ENCODE data around the gene SOX8. TPM values are rescaled to one million over a fixed set of nuclear protein-coding genes. Genes with fewer than 3 reads are reported as not detected.

Gene SOX8
- total RNA-seq, 1 experiment from 2014 or later: 5.2 TPM

DNA sequence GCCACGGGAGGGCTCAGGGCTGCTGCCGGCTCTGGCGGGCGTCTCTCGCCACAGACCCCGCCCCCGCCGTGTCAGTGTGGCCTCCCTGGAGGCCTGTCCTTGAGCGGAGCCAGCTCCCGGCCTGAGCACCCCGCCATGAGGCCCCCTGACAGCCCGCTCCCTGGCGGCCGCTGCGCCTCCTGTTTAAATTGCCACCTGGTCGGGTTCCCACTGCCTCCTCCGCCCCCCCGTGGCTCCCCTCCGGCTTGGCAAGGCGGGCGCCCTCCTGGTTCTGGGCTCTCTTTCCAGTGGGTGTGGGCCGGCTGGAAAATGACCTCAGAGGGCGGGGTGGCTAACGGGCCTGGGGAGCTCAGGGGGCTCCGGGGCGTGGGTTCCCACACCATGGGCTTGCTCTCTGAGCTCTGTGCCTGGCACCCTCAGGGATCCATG is 48.9 kb downstream of the SOX8 start:
- no peak for TF ChIP-seq CBX3 (IDR thresholded peaks at IDR 0.05; ENCODE audit: low read depth)
- TF ChIP-seq, protein P1, sequence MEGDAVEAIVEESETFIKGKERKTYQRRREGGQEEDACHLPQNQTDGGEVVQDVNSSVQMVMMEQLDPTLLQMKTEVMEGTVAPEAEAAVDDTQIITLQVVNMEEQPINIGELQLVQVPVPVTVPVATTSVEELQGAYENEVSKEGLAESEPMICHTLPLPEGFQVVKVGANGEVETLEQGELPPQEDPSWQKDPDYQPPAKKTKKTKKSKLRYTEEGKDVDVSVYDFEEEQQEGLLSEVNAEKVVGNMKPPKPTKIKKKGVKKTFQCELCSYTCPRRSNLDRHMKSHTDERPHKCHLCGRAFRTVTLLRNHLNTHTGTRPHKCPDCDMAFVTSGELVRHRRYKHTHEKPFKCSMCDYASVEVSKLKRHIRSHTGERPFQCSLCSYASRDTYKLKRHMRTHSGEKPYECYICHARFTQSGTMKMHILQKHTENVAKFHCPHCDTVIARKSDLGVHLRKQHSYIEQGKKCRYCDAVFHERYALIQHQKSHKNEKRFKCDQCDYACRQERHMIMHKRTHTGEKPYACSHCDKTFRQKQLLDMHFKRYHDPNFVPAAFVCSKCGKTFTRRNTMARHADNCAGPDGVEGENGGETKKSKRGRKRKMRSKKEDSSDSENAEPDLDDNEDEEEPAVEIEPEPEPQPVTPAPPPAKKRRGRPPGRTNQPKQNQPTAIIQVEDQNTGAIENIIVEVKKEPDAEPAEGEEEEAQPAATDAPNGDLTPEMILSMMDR (IDR thresholded peaks at IDR 0.05 in 2 of 3, conservative IDR thresholded peaks at IDR 0.05 in 1 of 3; ENCODE audit: borderline replicate concordance in 1 of 3, insufficient read depth in 1 of 3, low read depth in 2 of 3, low read length in 2 of 3): no peak
- no peak for TF ChIP-seq YY1 (IDR thresholded peaks at IDR 0.05; ENCODE audit: extremely low read depth, insufficient replicate concordance, low read depth, low read length)
- no peak for TF ChIP-seq TCF7L2 (IDR thresholded peaks at IDR 0.05; ENCODE audit: borderline replicate concordance, extremely low read depth, insufficient read depth, insufficient read length)
- no peak for TF ChIP-seq EGR1 (IDR thresholded peaks at IDR 0.05; ENCODE audit: low read depth)
- TF ChIP-seq, protein P2, sequence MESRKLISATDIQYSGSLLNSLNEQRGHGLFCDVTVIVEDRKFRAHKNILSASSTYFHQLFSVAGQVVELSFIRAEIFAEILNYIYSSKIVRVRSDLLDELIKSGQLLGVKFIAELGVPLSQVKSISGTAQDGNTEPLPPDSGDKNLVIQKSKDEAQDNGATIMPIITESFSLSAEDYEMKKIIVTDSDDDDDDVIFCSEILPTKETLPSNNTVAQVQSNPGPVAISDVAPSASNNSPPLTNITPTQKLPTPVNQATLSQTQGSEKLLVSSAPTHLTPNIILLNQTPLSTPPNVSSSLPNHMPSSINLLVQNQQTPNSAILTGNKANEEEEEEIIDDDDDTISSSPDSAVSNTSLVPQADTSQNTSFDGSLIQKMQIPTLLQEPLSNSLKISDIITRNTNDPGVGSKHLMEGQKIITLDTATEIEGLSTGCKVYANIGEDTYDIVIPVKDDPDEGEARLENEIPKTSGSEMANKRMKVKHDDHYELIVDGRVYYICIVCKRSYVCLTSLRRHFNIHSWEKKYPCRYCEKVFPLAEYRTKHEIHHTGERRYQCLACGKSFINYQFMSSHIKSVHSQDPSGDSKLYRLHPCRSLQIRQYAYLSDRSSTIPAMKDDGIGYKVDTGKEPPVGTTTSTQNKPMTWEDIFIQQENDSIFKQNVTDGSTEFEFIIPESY (IDR thresholded peaks at IDR 0.05; ENCODE audit: extremely low read depth, insufficient replicate concordance, low read length): no peak
- TF ChIP-seq EZH2 (IDR thresholded peaks at IDR 0.05): no peak
- TF ChIP-seq, protein P3, sequence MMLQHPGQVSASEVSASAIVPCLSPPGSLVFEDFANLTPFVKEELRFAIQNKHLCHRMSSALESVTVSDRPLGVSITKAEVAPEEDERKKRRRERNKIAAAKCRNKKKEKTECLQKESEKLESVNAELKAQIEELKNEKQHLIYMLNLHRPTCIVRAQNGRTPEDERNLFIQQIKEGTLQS (IDR thresholded peaks at IDR 0.05): no peak
- no peak for TF ChIP-seq SIN3A (IDR thresholded peaks at IDR 0.05; ENCODE audit: low read depth)
- no peak for TF ChIP-seq FOSL1 (IDR thresholded peaks at IDR 0.05; ENCODE audit: low read depth)
- TF ChIP-seq SP1 (IDR thresholded peaks at IDR 0.05; ENCODE audit: low read depth): no peak
- TF ChIP-seq EZH2phosphoT487 (IDR thresholded peaks at IDR 0.05; ENCODE audit: borderline replicate concordance): no peak
- TF ChIP-seq ZFX (IDR thresholded peaks at IDR 0.05): no peak
- TF ChIP-seq POLR2A (IDR thresholded peaks at IDR 0.05; ENCODE audit: borderline replicate concordance, extremely low read depth, insufficient read depth, insufficient read length): no peak
- TF ChIP-seq SRF (IDR thresholded peaks at IDR 0.05; ENCODE audit: low read depth): no peak
- no peak overlapping the region for H2AFZ ChIP-seq (ENCODE audit: low read depth, low read length, poor library complexity, severe bottlenecking)
- no peaks in the 10 kb centered on the region for H4K20me1 ChIP-seq (ENCODE audit: insufficient read depth)
- no peak overlapping the region for H3K9ac ChIP-seq (ENCODE audit: low read length)
- CTCF ChIA-PET: no interaction called here
- peaks cover 3% of the 10 kb centered on the region; the same call in 1 of the 2 replicates for H3K27me3 ChIP-seq (ENCODE audit: insufficient read depth, low read length)
- no peaks in the 10 kb centered on the region for H3K9me2 ChIP-seq (ENCODE audit: insufficient read depth)
- H3K9me3 ChIP-seq (ENCODE audit: control insufficient read depth in 1 of 2, insufficient read depth in 1 of 2, low read depth in 1 of 2, low read length in 2 of 2): peaks cover 0 to 8% of the 10 kb centered on the region in 2 experiments; a peak in 1 of 4 replicates
- RAD21 ChIA-PET (ENCODE audit: low non-redundant PET in 1 of 2, low total read pairs in 2 of 2, uncharacterized antibody in 2 of 2, unreplicated experiment in 2 of 2): no interaction called here
- DNase-seq (ENCODE audit: low read depth, low spot score) (no peak), ATAC-seq (no peak)
- no peaks in the 10 kb centered on the region for H3K36me3 ChIP-seq (ENCODE audit: control insufficient read depth in 1 of 2, insufficient read depth in 2 of 2, low read length in 2 of 2)
- BruUV-seq (replicated peaks): no TSS peak
- no peak overlapping the region for H3K4me2 ChIP-seq (ENCODE audit: low read length)
- H3K4me3 ChIP-seq (replicated peaks in 1 of 2; ENCODE audit: low read depth in 1 of 2, low read length in 2 of 2): no peak overlapping the region
- POLR2A ChIA-PET: no interaction called here
- no peaks in the 10 kb centered on the region for H3K79me2 ChIP-seq (ENCODE audit: insufficient read depth, low read length)
- no peak overlapping the region for H3K27ac ChIP-seq (ENCODE audit: low read depth, low read length)
- H3K4me1 ChIP-seq (ENCODE audit: control insufficient read depth in 1 of 2, insufficient read depth in 2 of 2, low read length in 2 of 2): no peaks in the 10 kb centered on the region
- intact Hi-C loops (cut with micrococcal nuclease): no loop called here
